Lower leg skin (tissue), 3 donors: ENCODE measurements around the gene CRIP1.

Experiments used
- POLR2A ChIP-seq, 2 donors: fragments of 450-650 bp; IDR thresholded peaks; one replicate each; pipeline ENCODE4 v1.6.1; 2016 to 2017; ENCODE audit warnings: antibody characterized with exemption in 2 of 2, mild to moderate bottlenecking in 1 of 2, moderate library complexity in 1 of 2
- TF ChIP-seq, protein P1 (sequence below), 3 donors: fragments of 450-650 bp; IDR thresholded peaks; one replicate each; pipeline ENCODE4 v1.5.1; 2016; ENCODE audit warnings: antibody characterized with exemption in 3 of 3, mild to moderate bottlenecking in 3 of 3, moderate library complexity in 2 of 3

DNA sequence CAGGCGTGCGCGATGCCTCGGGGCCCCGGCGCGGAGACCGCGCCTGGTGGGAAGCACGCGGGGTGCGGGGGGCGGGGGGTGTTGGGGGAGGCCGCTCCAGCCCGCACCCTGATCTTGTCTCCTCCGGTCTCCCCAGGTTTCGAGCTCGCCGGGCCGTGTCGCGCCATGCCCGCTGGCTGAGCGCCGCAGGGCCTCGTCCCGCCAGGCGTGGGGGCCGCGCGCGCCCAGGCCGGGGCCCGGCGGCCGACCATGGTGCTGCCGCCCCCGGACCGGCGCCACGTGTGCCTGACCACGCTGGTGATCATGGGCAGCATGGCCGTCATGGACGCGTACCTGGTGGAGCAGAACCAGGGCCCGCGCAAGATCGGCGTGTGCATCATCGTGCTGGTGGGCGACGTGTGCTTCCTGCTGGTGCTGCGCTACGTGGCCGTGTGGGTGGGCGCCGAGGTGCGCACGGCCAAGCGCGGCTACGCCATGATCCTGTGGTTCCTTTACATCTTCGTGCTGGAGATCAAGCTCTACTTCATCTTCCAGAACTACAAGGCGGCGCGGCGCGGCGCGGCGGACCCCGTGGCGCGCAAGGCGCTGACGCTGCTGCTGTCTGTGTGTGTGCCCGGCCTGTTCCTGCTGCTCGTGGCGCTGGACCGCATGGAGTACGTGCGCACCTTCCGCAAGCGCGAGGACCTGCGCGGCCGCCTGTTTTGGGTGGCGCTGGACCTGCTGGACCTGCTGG lies 42.1 kb downstream of the CRIP1 start:
- TF ChIP-seq, protein P1, sequence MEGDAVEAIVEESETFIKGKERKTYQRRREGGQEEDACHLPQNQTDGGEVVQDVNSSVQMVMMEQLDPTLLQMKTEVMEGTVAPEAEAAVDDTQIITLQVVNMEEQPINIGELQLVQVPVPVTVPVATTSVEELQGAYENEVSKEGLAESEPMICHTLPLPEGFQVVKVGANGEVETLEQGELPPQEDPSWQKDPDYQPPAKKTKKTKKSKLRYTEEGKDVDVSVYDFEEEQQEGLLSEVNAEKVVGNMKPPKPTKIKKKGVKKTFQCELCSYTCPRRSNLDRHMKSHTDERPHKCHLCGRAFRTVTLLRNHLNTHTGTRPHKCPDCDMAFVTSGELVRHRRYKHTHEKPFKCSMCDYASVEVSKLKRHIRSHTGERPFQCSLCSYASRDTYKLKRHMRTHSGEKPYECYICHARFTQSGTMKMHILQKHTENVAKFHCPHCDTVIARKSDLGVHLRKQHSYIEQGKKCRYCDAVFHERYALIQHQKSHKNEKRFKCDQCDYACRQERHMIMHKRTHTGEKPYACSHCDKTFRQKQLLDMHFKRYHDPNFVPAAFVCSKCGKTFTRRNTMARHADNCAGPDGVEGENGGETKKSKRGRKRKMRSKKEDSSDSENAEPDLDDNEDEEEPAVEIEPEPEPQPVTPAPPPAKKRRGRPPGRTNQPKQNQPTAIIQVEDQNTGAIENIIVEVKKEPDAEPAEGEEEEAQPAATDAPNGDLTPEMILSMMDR (IDR thresholded peaks at IDR 0.05) = no peak
- no peak for TF ChIP-seq POLR2A (IDR thresholded peaks at IDR 0.05)
